HepG2 (cell line): ENCODE measurements around the gene NHSL1. TPM values are rescaled to one million over a fixed set of nuclear protein-coding genes. Genes with fewer than 3 reads are reported as not detected.
A peak's percentile ranks its signal among the peaks of the same experiment; 100 is the strongest.

Source experiments
- AHR ChIP-seq: IDR thresholded peaks from 2 replicates; pipeline ENCODE4 v1.6.1; 2018; ENCODE audit warnings: missing genetic modification reagents, missing compliant biosample characterization
- IRF1 ChIP-seq: sonication (generic); formaldehyde crosslinking; IDR thresholded peaks from 2 replicates; pipeline ENCODE4 v1.4.0; 2020; ENCODE audit warnings: low read depth, mild to moderate bottlenecking, missing genetic modification reagents
- SALL1 ChIP-seq: sonication (generic); formaldehyde crosslinking; IDR thresholded peaks from 2 replicates; pipeline ENCODE4 v1.8.0; 2022; ENCODE audit warnings: mild to moderate bottlenecking, missing genetic modification reagents
- SAP130 ChIP-seq: IDR thresholded peaks from 2 replicates; pipeline ENCODE4 v1.6.1; 2016; ENCODE audit warnings: low read depth
- SRSF9 ChIP-seq: fragments of 200-400 bp; formaldehyde crosslinking; IDR thresholded peaks from 2 replicates; pipeline ENCODE4 v1.6.1; 2018; ENCODE audit warnings: borderline replicate concordance, mild to moderate bottlenecking, low read depth, low read length; ENCODE audit not compliant: insufficient read depth, poor library complexity, severe bottlenecking
- ZBTB40 ChIP-seq, 2 experiments: fragments of 450-650 bp in 1 of 2; sonication (generic) in 1 of 2; formaldehyde crosslinking in 1 of 2; IDR thresholded peaks; 2 replicates each; pipeline versions ENCODE4 v1.6.1 to v1.8.0; 2016 to 2022; ENCODE audit warnings: antibody characterized with exemption in 1 of 2, mild to moderate bottlenecking in 1 of 2, missing genetic modification reagents in 1 of 2
- ZNF383 ChIP-seq: sonication (generic); formaldehyde crosslinking; IDR thresholded peaks from 2 replicates; pipeline ENCODE4 v1.4.0; 2020; ENCODE audit warnings: missing genetic modification reagents, mild to moderate bottlenecking, borderline replicate concordance
- ZNF431 ChIP-seq: sonication (generic); formaldehyde crosslinking; IDR thresholded peaks from 2 replicates; pipeline ENCODE4 v1.9.0; 2022; ENCODE audit warnings: missing genetic modification reagents, low read depth, mild to moderate bottlenecking, borderline replicate concordance
- ZNF576 ChIP-seq: sonication (generic); formaldehyde crosslinking; IDR thresholded peaks from 2 replicates; pipeline ENCODE4 v1.4.0; 2020; ENCODE audit warnings: mild to moderate bottlenecking, missing genetic modification reagents
- polyA plus RNA-seq, 8 experiments: library from polyadenylated mRNA; depleted of rRNA in 3 of 8; stranded (reverse) in 7 of 8; unstranded in 1 of 8; fragments of >200 nt; fragmentation: Illumina TruSeq in 4 of 8; extraction: Trizol in 4 of 8; gene quantifications; 2 replicates each; pipeline versions ENCODE4 v1.2.1 to v1.2.3, GENCODE V29; 2011 to 2016; ENCODE audit warnings: low read depth in 4 of 8, missing spikeins in 1 of 8, mixed read lengths in 1 of 8; ENCODE audit not compliant: insufficient read depth in 1 of 8
- total RNA-seq, 5 experiments: library from RNA; depleted of rRNA; stranded (reverse); fragments of >200 nt; fragmentation: Illumina TruSeq; extraction: Trizol; gene quantifications; 2 replicates each; pipeline ENCODE4 v1.2.3, GENCODE V29; 2016; ENCODE audit warnings: low read depth in 1 of 5
- TF ChIP-seq, protein P1 (sequence below): sonication (generic); formaldehyde crosslinking; IDR thresholded peaks from 2 replicates; pipeline ENCODE4 v1.5.1; 2020; ENCODE audit warnings: mild to moderate bottlenecking, missing genetic modification reagents

Gene NHSL1
- total and polyA plus RNA-seq, 2 of the 13 experiments (the other 11 are each of a cell fraction or from before 2014, with no cell fraction given) = 24.9 to 53.6 TPM

GRCh38 chr6:138403801-138404665 lies 95.3 kb downstream of the NHSL1 start, which contains the start of gene HEBP2 (continued):
- TF ChIP-seq ZBTB40 (IDR thresholded peaks at IDR 0.05) (no peak), ZBTB40 (CRISPR knock-in tag; IDR thresholded peaks at IDR 0.05) (peak; percentile 54; the same call in 1 of the 2 replicates), ZNF383 (peak; percentile 63; the same call in 1 of the 2 replicates), AHR (CRISPR knock-in tag) (0 out of 2 replicates have a peak, but pooled peaks have one; percentile 6), SALL1 (CRISPR knock-in tag) (peak; percentile 93), SAP130 (CRISPR knock-in tag) (peak; percentile 95), SRSF9 (no peak), ZNF576 (CRISPR knock-in tag) (peak; percentile 95), ZNF431 (CRISPR knock-in tag) (peak; percentile 80; the same call in 1 of the 2 replicates), IRF1 (CRISPR knock-in tag) (0 out of 2 replicates have a peak, but pooled peaks have one; percentile 38)
- TF ChIP-seq, protein P1, sequence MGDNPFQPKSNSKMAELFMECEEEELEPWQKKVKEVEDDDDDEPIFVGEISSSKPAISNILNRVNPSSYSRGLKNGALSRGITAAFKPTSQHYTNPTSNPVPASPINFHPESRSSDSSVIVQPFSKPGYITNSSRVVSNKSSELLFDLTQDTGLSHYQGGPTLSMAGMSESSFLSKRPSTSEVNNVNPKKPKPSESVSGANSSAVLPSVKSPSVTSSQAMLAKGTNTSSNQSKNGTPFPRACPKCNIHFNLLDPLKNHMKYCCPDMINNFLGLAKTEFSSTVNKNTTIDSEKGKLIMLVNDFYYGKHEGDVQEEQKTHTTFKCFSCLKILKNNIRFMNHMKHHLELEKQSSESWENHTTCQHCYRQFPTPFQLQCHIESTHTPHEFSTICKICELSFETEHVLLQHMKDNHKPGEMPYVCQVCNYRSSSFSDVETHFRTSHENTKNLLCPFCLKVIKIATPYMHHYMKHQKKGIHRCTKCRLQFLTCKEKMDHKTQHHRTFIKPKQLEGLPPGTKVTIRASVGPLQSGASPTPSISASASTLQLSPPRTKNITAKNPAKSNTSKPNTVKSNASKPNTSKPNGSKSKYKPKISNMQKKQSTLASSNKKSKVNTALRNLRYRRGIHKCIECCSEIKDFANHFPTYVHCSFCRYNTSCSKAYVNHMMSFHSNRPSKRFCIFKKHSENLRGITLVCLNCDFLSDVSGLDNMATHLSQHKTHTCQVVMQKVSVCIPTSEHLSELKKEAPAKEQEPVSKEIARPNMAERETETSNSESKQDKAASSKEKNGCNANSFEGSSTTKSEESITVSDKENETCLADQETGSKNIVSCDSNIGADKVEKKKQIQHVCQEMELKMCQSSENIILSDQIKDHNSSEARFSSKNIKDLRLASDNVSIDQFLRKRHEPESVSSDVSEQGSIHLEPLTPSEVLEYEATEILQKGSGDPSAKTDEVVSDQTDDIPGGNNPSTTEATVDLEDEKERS (CRISPR knock-in tag) = 0 out of 2 replicates have a peak, but pooled peaks have one; percentile 44
